Left renal cortex interstitium (tissue), 4 donors: ENCODE measurements around the gene TBK1. TPM values are rescaled to one million over a fixed set of nuclear protein-coding genes. Genes with fewer than 3 reads are reported as not detected.

Experiments used
- DNase-seq, 4 donors: peaks; one replicate each; pipeline ENCODE4 v3.0.0-alpha.2; 2013; ENCODE audit warnings: low read depth in 4 of 4, low spot score in 2 of 4, missing footprints in 1 of 4
- polyA plus RNA-seq, 4 donors: library from polyadenylated mRNA; unstranded; fragments of 120-200 nt; gene quantifications; one replicate each; pipeline ENCODE4 v1.2.1, GENCODE V29; 2013; ENCODE audit not compliant: insufficient read length in 4 of 4

TBK1 gene
- polyA plus RNA-seq, 4 donors, result 19.7 to 26.9 (median 23.2) TPM

DNA sequence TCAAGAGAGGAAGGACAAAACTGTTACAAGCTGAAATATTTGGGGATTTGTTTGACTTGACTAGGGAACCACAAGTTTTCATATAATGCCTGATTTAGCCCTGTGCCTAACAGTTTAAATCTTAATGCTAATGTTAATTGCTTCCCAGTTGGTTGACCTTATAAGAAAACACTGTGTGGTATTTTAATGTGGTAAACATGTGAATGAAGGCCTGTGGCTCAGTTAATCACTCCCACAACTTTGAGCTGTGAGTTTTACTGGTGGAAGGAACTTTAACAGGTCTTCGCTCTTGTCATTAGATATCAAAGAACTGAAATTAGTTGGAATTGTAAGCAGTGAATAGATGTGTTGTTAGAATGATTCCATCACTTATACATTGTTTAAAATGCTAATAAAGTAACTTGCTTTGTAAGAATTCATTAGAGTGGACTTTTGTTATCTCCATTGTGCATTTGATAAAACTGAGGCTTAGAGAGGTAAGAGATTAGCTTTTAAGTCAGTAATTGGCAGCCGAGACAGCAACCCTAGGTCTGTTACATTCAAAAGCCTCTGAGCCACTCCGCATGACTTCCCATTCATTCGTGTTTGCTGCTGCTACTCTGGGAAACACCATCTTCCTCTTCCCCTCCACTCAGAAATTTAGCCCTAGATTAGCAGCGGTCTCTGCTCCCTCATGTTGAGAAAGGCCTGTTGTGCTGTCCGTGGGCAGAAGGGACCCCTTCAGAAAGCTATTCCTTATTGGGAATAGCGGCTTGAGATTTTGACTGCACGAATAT, 1.0 kb upstream of the TBK1 start:
- DNase-seq, result no peak

DNA sequence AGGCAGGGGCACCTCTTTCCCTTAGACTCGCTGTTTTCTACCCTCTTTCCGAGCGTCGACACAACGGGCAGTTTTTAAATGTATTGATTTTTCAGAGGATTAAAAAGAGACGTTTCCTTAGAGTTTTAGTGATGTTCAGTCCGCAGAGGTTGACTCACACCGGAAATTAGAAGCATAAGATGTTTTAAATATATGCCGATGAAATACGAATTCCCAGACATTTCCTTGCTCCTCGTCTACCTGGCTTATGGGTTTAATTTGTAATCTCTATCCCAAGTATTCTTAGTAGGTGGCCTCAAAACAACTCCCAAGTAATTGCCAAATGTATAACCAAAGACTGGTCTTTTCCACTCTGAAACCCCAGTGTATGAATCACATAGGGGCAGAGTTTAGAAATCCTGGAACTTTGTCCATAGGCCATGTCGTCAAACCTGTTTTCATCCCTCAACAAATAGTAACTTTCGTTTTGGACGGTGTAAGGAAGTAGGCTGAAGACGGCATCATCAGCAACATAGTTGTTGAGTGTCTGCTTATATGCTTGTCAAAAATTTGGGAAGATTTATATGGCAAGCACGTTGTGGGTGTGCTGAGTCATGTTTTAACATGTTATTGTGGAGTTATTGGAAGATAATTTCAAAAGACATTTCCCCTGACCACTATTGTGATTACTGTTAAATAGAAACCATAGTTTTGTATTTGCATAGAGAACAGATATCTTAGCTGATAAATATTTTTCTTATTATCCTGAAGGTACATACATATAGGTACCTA, 824 bp downstream of the TBK1 start:
- peak in 3 of 4 donors; percentile 20 to 37 (median 28) for DNase-seq

DNA sequence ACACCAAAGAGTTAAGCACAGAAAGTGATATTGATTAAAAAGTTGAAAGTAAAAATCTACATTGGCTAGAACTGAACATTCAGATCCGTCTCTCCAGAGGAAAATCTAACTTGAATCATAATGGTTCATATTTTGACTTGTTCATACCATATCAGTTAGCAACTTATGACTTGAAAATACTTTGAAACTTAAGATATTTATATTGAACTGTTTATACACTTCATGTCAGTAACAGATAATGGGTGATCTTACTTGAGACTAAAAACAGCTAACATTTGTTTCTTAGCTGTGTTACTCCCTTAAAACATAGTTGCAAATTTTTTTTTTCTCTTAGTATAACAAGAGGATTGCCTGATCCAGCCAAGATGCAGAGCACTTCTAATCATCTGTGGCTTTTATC, 3.6 kb downstream of the TBK1 start:
- DNase-seq, result no peak

DNA sequence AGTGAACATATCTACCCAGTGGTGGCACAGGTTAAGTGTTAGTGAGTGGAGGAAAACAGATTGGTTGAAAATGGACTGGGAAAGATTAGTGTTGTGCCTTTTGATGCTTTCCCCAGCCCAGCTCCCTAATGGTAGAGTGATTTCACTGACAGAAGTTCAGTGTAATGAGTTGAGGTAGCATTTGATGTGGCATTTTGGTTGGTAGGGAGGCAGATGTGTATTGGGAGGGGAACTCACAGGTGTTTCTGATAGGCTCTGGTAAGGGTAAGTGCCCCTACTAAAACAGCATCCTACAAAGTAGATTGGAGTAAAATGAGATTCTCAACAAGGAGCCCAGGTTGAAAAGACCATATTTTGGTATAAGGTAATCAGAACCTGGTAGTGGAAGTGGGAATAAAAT, 4.2 kb downstream of the TBK1 start:
- no peak for DNase-seq

DNA sequence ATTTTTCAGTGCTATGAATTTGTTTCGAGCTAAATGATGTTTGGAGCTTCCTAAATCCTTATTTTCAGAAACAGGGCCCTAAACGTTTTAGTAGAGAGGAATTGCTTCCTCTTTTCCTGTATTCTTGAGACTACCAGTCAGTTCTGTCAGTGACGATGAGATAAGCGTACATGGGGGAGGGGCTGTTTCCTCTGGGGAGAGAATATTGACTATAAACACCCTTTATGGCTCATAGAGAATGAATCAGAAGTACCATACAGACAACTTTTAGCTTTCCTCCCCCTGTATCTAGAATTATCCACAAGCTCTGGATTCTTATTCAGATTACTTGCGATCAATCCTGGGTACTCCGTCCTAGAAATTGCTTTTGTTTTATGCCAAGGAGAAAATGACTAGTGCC, 5.1 kb downstream of the TBK1 start:
- no peak for DNase-seq

DNA sequence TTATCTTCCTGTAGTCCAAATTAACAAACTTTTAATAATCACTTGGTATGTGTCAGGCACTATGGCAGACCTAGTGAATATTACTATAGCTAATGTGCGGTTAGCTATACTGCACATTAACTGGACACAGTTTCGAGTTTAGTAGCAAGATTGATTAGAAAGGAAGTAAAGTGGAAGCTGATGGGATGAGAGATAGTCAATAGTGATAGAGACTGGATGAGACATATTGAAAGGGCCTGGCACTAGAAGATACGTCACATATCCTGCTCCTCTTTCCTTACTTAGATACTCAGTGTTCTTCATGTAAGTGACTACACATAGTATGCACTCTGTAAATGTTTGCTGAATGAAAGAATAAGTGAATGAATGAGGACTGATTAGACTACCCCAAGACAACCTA, 5.5 kb downstream of the TBK1 start:
- no peak for DNase-seq

DNA sequence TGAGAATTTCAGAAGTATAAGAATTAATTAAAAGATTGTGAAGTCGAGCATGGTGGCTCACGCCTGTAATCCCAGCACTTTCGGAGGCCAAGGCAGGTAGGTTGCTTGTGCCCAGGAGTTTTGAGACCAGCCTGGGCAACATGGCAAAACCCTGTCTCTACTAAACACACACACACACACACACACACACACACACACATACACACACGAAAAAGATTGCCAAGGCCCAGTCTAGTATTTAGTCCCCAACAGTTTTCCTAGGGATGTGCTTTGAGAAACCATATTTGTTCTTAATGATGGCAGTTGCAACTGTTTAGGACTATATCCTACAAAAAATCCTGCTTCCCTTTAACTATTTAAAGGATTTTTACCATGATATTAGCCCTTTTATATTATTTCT, 6.0 kb downstream of the TBK1 start:
- DNase-seq, result no peak

DNA sequence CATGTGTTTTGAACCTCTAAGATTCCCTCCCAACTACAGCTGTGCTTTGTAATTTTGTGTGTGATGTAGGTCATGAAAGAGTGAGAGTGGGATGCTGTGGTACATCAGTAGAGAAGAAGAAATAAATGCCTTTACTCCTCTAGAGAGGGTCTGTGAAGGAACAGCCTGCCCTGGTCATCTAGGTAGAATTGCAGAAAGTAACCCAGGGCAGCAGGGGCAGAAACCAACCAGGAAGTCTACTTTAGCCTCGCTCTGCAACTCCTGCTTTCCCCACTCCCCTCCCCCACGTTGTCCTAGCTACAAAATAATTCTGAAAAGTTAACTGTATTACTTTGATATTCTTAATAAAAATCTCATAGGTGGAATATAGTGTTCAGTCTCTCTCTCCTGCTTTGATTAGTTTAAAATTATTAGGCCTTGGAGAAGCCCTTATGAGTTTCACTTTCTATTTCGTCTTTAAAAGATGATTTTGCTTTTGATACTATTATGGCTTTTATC, 7.5 kb downstream of the TBK1 start:
- no peak for DNase-seq

DNA sequence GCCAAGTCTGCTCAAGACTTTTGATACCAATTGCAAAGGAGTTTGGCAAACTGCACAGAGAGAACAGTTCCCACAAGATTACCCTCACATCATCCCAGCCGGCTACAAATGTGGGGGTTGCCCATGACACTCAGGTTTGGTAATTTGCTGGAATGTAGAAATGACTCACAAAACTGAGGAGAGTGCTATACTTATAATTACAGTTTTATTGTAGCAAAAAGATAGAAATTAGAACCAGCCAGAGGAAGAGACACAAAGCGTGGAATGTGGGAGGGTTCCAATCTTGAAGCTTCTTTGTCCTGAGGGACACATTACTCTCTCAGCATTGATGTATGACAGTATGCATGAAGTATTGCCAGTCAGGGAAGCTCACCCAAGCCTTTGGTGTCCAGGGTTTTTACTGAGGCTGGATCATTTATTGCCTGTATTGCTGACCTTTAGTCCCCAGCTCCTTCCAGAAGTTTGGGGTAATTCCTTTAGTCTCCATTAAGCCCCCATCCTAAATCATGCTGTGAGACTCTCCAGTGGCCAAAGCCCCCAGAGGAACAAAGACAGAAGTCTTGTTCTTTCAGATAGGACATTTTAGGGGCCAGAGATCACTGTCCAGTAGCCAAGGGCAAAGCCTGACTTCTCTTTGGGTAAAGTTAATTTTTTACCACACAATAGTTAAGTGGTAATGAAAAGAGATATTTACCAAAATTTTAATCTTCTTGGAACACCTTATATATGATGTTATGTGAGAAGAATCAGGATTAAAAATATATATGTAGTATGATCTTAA, 9.9 kb downstream of the TBK1 start:
- DNase-seq, result no peak

DNA sequence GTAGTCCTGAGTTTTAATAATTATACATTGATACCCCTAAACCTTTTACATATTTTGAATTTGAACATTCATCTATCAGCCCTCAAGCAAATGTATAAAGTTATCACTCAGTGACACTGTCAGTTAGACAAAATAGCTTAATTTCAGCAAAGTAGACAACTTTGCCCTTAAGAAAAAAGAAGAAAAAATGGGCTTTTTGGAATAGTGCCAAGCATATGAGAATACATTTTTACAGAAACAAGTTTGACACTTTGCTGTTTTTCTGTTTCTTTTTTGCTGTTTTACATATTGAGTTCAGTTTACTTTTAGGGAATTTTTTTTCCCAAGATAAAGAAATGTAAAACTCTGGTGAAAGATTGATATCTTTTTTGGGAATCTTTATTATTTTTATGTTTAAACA, 14.3 kb downstream of the TBK1 start:
- DNase-seq, result no peak

DNA sequence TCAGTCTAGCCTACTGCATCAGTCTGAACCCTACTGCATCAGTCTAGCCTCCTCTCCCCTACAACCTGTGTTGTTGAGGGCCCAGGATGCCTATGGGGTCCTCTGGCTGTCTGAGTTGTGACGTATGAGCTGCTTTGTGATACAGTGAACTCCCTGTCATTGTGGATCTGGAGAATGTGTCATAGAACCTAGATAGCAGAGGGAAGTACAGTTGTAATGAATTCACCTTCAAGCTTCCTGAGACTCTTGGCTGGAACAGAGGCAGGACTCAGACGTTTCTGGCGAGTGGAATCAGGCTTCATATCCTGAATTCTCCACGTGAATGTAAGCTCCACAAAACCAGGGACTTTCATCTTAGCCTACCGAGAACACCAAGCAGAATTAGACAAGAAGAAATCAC, 17.0 kb downstream of the TBK1 start:
- no peak for DNase-seq

DNA sequence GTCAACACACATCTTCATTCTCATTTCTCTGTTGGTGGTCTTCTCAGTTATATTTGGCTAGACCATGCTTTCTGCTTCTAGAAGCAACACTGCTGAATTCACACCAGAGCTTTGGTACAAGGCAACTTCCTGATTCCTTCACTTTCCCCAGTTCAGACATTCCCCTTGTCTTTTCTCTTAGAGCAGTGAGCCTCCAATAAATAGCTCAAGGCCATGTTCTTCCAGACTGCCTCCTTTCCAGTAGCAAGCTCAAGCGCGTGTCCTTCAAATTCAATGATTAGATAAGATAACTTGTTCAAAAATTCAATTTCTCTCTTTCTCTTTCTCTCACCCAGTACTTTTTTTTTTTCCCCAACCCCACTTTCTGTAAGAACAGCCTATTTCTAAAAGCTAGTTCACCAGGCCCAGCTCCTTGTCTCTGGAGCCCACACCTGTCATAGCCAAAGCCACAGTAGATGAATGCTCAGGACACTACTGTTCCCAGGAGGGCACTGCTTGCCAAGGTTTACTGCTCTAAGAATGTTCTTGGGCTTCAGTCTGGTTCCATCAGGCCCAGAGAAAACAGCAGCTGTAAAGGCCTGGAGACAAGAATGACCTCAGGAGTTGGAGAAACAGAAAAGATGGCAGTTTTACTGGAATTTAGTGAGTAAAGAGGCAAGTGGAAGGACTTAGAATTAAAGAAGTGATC, 17.7 kb downstream of the TBK1 start:
- no peak for DNase-seq

DNA sequence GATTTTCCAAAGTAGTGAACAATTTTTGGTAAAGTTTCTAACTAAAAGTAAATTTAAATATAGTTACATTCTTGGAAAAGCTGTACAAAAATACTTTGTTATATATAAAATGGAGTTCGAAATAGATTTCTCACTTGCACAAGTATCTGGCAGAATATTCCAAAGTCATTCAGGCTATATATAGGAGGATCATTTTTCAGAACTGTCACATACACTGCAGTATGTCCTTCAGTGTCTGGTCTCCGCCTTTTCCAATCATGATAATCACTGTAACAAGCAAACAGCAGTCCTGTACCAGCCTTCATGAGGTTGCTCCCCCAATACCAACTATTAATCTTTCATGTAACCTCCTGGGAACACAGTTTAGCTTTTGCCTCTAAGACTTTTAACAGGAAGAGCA, 18.6 kb downstream of the TBK1 start:
- DNase-seq, result no peak

DNA sequence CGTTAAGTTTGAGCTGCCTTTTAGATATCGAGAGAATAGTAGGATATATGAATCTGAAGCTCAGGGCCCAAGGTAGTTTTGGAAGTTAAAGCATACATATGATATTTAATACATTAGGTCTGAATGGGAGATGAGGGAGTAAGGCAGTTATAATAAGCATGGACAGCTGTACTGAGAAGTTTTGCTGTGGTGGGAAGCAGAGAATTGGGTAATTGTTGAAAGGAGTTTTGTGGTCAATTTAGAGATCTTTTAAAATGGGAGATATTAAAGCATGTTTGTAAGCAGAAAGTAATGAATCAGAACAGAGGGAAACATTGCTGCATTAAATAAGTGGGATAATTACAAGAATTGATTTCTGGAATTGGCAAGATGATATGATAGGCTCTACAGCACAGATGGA, 21.3 kb downstream of the TBK1 start:
- DNase-seq, result no peak

DNA sequence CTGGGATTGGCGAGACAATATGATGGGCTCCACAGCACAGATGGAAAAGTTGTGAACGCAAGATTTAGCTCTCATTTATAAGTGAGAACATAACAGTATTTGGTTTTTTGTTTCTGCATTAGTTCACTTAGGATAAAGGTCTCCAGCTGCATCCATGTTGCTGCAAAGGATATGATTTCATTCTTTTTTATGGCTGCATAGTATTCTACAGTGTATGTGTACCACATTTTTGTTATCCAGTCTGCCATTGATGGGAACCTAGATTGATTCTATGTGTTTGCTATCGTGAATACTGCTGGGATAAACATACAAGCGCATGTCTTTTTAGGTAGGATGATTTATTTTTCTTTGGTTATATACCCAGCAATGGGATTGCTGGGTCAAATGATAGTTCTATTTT, 23.6 kb downstream of the TBK1 start:
- DNase-seq, result no peak

DNA sequence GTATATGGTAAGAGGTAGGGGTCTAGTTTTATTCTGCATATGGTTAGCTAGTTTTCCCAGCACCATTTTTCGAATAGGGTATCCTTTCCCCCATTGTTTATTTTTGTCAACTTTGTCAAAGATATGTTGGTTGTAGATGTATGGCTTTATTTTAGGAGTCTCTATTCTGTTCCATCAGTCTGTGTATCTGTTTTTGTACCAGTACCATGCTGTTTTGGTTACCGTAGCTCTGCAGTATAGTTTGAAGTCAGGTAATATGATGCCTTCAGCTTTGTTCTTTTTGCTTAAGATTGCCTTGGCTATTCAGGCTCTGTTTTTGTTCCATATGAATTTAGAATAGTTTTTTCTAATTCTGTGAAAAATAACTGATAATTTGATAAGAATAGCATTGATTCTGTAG, 24.9 kb downstream of the TBK1 start:
- no peak for DNase-seq

DNA sequence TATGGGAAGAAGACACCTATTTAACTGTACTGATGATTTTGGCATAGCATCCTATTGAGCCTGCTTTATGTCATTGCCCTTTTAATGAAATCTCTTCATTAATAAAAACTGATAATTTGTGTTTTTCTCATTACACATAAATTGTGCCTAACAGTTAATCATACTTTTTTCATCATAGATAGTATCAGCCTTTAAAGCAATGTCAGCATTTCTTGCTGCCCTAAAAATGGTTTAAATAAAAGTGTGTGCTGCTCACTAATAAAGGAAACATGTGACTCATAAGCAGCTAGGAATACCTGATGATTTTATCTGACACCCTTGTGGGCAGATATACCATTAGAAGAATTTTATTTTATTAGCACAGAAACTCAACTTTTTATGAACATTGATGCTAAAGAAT, 26.7 kb downstream of the TBK1 start:
- DNase-seq, result no peak

DNA sequence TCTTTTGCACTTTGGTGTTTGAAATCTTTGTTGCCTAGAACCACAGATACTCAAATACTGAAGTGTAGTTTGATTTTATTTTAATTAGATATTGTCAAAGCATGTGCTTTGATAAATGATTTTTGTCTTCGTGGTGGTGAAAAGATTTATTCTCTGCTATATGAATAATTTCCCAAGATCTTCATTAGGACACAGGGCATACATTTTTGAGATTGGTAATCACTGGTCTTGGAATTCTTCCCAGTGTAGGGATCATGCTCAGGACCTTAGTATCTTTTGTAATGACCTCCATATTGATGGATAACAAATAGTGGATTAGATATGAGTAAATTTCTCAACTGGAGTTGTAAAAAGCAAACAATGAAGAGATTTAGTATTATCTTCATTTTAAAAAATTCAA, 28.2 kb downstream of the TBK1 start:
- no peak for DNase-seq

DNA sequence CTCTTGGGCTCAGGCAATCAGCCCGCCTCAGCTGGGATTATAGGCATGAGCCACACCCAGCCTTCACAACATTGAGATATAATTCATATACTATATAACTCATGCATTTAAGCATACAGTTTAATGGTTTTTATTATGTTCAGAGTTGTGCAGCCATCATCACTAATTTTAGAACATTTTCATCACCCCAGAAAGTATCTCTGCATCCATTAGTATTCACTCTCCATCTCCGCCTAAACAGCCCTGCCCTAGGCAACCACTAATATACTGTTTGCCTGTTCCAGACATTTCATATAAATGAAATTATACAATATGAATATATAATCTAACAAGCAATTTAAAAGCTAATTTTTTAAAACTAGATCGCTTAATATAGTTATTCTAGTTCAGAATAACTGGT, 34.7 kb downstream of the TBK1 start:
- no peak for DNase-seq

DNA sequence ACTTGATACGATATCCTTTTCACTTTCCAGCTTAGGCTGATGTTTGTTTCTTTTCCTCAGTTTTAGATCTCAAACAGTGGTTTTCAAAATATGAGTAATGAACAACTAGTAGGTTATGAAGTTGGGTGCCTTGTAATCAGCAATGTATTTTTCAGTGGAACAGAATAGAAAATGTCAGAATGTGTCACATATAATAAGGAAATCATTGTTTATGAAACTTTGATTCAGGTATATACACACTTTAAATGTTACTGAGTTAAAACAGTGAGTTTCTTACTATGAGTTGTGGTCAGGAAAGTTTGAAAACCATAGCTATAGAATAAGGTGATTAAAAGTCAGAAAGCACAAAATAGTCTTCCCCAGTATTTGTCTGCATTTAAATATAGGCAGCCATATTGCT, 39.8 kb downstream of the TBK1 start:
- DNase-seq, result no peak

DNA sequence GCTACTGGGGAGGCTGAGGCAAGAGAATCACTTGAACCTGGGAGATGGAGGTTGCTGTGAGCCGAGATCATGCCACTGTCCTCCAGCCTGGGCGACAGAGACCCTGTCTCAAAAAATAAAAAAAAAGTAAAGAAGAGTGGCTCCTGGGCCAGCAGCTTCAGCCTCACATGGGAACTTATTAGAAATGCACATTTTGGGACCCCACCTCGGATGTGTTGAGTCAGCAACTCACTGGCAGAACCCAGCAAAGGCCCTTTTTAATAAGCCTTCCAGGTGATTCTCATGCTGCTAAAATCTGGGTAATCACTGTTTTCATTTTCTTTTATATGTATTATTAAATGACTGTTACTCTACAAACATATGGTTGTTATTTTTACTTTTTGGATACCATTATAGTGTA, 41.6 kb downstream of the TBK1 start:
- DNase-seq, result no peak
